Bone marrow (tissue), 2 donors: ENCODE results near the gene ERCC1.

Source experiments
- DNase-seq, 2 donors: peaks; one replicate each; lab custom pipeline; 2025; lab: John Stamatoyannopoulos, UW

The ERCC1 gene

DNA sequence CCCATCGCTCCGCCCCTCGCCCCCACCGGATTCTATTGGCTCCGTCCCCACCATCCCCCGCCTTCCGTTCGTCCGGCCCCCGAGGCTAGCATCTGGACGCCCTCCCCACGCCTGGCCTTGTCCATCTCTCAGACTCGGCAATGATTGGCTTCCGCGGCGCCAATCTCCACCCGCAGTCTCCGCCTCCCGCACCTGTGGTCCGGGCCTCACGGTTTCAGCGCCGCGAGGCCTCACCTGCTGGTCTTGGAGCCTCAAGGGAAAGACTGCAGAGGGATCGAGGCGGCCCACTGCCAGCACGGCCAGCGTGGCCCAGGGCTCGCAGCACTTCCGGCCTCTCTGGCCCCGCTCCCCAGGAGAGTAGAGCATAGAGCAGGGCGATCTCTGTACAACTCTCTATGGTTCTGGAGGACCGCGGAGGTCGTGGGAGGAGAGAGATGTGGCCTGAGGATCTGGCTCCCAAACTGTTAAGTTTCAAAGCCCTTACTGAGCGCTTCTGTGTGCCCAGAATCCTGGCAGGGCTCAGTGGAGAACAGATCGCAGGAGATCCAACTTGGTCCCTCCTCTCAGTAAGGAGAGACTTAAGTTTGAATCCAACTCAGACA, at the start of gene ERCC1:
Gene ERCC1, minus strand, starts transcription at position 329 of the 602 bp plus-strand sequence. CDS start 543 bp downstream, outside the sequence.
- peak; percentile 21 to 69 for DNase-seq

DNA sequence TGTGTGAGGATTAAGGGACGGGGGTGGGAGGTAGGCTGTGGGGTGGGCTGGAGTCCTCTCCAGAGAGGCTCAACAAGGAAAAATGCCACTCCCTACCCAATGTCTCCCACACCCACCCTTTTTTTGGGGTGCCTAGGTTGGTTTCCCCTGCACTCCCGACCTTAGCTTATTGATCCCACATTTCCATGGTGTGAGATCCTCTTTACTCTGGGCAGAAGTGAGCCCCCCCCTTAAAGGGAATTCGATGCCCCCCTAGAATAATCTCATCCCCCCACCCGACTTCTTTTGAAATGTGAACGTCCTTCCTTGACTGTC, 49.6 kb upstream of the ERCC1 start:
- no peak for DNase-seq

DNA sequence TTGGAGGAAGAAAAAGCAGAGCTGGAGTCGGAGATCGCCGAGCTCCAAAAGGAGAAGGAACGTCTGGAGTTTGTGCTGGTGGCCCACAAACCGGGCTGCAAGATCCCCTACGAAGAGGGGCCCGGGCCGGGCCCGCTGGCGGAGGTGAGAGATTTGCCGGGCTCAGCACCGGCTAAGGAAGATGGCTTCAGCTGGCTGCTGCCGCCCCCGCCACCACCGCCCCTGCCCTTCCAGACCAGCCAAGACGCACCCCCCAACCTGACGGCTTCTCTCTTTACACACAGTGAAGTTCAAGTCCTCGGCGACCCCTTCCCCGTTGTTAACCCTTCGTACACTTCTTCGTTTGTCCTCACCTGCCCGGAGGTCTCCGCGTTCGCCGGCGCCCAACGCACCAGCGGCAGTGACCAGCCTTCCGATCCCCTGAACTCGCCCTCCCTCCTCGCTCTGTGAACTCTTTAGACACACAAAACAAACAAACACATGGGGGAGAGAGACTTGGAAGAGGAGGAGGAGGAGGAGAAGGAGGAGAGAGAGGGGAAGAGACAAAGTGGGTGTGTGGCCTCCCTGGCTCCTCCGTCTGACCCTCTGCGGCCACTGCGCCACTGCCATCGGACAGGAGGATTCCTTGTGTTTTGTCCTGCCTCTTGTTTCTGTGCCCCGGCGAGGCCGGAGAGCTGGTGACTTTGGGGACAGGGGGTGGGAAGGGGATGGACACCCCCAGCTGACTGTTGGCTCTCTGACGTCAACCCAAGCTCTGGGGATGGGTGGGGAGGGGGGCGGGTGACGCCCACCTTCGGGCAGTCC, 49.0 kb upstream of the ERCC1 start:
- no peak for DNase-seq

DNA sequence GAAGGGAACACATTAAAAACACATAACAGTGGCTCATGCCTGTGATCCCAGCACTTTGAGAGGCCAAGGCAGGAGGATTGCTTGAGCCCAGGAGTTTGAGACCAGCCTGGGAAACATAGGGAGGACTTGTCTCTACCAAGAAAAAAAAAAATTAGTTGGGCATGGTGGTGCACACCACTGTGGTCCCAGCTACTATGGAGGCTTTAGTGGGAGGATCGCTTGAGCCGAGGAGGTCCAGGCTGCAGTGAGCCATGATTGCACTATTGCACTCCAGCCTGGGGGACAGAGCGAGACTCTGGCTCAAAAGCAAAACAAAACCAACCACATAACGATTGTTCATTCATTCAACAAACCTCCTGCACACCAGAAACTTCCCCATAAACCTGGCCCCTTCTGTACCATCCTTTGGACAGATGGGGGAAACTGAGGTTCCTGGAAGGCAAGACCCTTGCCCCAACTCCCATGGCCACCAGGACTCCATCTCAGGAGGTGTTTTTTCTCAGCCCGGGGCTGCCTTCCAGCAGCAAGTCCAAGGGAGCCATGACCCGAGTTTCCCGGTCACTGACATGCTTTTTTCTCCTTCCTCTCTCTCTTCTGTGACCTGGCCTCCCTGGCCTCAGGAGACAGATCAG, 48.3 kb upstream of the ERCC1 start:
- no peak for DNase-seq

DNA sequence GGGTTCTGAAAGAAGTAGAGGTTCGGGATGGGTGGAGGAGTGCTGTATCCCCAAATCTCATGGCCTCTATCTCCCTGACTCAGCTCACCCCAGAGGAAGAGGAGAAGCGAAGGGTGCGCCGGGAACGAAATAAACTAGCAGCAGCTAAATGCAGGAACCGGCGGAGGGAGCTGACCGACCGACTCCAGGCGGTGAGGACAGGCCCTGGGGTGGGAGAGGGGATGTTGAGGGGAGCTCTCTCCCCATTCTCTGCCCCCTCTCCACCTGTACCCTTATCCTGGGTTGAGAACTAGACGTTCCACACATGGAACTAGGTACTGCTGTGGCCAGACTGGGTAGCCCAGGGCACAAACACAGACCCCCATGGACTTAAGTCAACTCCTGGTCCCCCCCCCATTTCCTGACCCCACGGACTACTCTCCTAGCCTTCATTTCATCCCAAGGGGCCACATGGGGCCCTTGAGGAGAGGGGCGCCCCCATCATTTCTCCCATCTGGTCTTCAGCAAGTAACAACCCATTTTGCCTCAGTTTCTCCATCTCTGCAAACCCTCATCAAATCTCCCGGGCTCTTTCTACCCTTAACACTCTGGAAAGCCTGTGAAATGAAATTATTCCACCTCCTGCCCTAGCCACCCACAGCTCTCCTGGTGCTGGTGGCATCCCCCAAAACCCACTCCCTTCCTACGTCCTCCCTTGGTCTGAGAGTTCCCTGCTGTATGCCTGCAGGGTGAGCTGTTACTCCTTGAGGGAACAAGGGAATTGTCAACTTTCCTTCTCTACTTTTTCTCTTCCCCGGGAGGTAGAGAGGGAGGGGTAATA, 47.6 kb upstream of the ERCC1 start:
- no peak for DNase-seq

DNA sequence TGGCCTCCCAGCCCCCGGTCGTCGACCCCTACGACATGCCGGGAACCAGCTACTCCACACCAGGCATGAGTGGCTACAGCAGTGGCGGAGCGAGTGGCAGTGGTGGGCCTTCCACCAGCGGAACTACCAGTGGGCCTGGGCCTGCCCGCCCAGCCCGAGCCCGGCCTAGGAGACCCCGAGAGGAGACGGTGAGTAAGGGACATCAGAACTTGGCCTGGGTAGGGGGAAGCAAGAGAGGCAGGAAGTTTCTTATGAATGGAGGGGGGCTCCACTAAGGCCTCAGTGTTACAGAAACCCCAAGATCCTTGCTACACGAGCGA, 47.0 kb upstream of the ERCC1 start:
- DNase-seq: no peak

DNA sequence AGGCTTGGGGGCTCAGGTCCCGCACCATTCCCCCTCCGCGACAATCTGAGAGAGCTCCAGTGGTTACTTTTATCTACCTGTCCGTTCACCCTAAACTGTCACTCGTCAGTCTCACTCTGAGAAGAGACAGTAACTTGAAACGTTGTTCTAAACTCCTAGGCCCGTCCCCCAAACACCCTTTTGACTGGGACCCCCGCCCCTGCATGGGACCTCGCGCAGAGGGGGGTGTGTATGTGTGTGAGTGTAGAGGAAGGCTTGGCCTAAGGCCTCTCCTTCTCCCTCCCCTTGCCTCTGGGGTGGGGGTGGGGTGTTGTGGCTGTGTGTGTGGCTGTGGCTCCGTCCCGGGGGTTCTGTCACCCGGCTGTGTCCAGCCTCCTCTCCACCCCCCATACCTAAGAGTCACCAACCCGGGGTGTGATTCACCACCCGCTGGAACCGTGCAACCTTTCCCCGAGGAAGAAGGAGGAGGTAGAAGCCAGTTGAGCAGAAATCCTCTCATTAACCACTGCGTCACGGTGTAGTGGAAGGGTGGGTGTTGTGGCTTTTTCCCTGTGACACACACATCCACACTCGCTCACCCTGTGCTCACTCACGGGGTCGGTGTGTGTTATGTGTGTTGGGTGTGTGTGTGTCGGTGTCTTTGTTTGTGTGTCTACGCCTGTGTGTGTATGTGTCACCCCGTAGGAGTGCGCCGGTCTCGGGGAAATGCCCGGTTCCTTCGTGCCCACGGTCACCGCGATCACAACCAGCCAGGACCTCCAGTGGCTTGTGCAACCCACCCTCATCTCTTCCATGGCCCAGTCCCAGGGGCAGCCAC, 46.4 kb upstream of the ERCC1 start:
- peak in 1 of 2 donors; percentile 19 for DNase-seq

DNA sequence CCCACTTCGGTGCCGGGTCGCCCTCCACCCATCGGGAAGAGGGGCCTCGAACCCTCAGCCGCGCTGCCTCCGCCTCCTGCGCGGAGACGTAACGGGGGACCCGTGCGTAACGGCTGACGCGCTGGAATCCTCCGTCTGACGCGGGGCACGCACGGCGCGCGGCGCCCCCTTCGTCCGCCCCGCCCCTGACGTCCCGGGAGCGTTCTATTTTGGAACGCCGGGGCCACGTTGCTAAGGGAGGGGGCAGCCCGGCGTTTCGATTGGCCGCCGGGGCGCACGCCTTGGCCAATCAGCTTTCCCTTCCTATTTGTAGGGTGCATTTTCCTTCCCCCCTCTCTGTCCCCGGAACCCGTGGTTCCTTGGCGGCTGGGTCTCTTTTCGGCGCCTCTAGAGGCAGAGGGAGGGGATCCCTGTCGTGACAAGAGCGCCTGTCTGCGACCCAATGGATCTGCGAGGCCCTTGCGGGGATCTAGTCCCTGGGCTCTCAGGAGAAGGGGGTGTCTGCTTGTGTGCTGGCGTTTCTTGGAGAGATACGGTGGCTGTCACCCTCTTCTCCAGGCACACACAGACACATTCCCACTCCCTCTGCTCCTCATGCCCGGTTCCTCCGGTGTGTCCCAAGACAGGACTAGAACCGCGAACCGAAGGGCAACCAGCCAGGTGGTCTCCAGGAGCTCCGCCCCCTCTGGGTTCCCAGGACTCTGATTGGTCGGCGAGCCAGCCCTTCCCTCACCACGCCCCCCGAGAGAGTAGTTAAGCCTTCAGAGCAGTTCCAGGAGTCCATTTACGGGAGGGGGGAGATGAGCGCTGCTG, 45.6 kb upstream of the ERCC1 start:
- DNase-seq: peak; percentile 84 to 88

DNA sequence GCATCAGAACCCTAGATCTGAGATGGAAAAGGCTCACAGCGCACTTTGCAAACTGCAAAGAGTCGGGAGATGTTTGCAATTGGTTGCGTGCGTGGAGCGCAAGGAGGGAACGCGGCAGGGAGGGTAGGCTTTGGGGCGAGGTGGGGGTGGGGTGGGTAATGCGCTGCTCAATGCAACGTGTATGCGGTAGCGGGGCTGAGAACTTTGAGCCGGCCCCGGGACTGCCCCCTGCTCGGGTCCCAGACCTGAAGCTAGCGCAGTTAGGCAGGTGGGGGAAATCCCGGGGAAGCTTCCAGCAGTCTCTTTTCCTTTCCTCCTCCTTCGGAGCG, 45.0 kb upstream of the ERCC1 start:
- DNase-seq: no peak

DNA sequence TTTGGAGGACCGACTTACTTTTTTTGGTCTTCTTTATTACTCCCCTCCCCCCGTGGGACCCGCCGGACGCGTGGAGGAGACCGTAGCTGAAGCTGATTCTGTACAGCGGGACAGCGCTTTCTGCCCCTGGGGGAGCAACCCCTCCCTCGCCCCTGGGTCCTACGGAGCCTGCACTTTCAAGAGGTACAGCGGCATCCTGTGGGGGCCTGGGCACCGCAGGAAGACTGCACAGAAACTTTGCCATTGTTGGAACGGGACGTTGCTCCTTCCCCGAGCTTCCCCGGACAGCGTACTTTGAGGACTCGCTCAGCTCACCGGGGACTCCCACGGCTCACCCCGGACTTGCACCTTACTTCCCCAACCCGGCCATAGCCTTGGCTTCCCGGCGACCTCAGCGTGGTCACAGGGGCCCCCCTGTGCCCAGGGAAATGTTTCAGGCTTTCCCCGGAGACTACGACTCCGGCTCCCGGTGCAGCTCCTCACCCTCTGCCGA, 44.5 kb upstream of the ERCC1 start:
- DNase-seq: peak in 1 of 2 donors; percentile 56

DNA sequence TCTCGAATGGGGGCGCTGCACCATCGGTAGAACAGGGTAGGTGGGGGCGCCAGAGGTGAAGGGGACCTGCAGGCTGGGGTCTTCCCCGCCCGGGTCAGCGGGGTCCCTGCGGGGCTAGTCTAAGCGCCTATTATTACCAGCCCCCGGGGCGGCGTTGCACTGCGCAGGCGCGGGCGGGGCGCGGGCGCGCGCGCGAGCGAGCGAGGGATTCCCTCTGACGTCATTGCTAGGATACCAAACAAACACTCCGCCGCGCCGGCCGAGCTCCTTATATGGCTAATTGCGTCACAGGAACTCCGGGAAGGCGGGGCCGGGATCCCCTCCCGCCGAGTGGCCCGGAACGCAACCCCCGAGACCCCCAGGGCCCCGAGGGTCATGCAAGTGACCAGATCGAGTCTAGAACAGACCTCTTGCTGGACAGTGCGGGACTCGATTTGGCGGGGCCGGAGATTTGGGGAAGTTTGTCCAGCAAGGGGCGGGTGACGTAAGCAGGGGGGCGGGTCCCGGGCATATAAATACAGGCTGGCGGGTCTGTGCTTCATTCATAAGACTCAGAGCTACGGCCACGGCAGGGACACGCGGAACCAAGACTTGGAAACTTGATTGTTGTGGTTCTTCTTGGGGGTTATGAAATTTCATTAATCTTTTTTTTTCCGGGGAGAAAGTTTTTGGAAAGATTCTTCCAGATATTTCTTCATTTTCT, 43.9 kb upstream of the ERCC1 start, which contains the start of gene FOSB:
Gene FOSB, plus strand, starts transcription at position 541 of the 703 bp plus-strand sequence. CDS start 591 bp downstream, outside the sequence.
- peak; percentile 88 to 99 for DNase-seq

DNA sequence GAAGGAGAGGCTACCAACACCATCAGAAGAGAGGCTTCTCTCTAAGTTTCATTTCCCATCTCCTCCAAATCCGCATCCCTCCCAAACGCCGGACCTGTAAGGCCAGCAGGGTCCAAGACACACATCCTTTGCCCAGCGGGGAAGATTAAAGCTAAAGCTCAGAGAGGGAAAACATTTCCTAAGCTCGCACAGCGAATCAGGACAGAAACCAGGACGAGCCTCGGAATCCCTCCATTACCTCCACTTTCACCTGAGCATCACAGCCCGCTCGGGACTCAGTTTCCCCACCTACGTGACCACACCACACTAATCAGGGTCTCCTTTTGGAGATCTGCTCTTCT, 43.4 kb upstream of the ERCC1 start:
- no peak for DNase-seq

DNA sequence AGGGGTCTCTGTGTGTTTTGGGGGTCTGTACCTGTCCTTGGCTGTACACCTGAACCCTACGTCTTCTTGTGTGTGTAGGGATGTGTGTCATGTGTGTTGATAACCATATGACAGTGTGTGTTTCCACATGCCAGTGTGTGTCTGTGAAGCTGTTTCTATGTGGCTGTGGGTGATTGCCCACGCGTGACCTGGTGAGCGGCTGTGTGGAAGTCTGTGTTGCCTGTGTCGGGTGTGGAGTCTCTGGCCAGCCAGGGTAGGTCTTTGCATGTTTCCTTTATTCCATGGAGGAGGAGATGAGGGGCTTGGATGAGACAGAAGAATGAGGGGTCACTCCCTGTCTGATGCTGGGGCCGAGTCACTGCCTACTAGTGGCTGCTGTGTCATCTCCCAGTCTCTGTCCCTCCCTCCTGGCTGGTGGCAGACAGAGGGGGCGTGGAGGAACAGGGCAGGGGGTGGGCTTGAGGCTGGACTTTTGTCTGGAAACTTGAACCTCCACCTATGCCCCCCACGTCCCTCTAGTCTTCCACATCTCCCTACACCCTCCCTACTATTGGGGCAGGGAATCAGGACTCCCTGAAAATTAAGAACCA, 41.2 kb upstream of the ERCC1 start:
- DNase-seq: no peak

DNA sequence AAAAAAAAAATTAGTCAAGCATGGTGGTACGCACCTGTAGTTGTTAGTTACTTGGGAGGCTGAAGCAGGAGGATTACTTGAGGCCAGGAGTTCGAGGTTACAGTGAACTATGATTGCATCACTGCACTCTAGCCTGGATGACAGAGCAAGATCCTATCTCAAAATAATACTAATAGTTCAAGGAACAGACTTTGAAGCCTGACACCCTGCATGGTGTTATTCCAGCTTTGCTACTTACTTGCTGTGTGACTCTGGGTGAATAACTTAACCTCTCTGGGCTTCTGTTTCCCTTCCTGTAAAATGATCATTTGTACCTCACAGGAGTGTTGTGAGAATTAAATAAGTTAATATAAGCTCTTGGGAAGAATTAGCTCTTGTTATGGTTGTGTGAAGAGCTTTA, 40.6 kb upstream of the ERCC1 start:
- DNase-seq: no peak

DNA sequence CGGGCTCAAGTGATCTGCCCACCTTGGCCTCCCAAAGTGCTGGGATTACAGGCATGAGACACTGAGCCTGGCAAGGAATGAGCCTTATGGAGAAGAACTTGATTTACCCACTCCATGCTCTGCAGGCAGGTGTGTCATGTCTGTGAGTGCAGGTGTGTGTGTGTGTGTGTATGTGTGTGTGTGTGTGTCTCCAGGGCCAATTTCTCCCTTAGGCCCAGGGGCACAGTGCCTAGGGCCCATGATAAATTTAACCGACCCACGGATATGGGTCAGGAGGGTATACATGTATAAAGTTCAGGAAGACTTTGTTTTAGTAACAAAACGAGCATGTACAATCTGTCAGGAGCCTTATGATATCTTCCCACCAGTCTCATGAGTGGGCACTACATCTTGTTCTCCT, 39.5 kb upstream of the ERCC1 start:
- DNase-seq: no peak

DNA sequence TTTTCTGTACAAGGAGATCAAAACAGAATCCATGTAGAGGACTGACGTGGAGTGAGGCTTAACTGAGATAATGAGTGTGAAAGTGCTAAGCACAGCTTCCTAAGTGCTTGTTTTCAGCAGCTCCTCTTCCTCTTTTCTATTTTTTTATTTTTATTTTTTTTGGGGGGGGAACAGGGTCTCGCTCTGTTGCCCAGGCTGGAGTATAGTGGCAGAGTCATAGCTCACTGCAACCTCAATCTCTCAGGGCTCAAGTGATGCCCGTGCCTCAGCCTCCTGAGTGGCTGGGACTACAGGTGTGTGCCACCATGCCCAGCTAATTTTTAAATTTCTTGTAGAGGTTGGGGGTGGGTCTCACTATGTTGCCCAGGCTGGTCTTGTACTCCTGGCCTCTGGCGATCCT, 38.5 kb upstream of the ERCC1 start:
- DNase-seq: no peak

DNA sequence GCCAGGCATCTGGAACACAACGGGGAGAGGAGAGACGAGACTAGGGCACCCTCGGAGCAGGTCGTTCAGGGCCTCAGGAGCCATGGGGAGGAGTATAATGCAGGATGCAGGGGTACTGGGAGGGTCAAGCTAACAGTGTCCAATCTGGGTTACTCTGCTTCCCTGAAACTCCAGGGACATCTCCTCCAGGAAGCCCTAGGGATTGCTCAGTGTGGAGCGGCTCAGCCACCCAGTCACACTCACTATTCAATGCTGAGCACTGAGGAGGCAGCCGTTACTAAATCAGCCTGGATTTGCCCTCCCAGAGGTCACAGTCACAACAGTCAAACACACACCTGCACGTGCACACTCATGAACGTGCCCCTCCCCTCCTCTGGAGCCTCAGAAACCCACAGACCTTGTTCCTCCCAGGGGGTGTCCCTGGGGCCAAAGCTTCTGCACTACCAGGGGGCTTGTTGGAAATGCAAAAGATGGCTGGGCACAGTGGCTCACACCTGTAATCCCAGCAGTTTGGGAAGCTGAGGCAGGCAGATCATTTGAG, 37.2 kb upstream of the ERCC1 start:
- no peak for DNase-seq

DNA sequence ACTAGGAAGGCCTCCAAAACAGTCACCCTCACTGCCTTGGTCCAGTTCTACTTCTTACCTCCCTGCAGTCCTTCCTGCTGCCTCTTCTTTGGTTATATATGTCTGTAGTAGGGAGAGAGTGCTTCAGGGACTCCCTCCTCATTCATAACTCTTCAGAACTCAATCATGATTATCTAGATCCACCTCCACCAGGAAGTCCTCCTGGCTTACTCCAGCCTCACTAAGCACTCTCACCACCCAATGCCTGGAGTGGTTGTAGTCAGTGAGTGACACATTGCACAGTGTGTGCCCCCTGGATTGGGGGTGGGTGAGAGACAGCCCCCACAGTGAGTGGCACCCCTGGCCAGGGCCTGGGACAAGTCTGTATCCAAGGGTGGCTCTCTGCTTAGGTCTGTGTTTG, 34.1 kb upstream of the ERCC1 start:
- no peak for DNase-seq

DNA sequence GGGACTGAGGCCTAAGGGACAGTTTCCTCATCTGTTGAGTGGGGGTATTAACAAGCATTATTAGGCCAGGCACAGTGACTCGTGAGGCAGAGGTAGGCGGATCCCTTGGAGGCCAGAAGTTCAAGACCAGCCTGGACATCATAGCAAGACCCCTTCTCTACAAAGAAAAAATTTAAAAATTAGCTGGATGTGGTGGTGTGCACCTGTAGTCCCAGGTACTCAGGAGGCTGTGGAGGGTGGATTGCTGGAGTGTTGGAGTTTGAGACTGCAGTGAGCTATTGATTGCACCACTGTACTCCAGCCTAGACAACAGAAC, 32.7 kb upstream of the ERCC1 start:
- DNase-seq: no peak
